ENCODE data around the gene TIGD3.

Gene TIGD3

DNA sequence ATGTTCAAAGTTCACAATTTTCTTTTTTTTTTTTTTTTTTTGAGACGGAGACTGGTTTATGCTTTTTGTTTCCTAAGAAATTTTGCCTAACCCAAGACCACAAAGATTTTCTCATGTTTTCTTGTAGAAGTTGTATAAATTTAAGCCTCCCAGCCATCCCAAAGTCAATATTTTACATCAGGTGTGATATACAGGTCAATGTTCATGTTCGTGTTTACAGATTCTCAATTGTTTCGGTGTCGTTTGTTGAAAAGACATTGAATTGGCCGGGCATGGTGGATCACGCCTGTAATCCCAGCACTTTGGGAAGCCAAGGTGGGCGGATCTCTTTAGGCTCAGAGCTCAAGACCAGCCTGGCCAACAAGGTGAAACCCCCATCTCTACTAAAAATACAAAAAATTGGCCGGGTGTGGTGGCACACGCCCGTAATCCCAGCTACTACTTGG is 47.3 kb downstream of the TIGD3 start:
- TF ChIP-seq JUND (IDR thresholded peaks at IDR 0.05; ENCODE audit: low read depth): no peak
- DNase-seq (ENCODE audit: low read depth in 1 of 2, low spot score in 1 of 2): no peak
- in situ Hi-C loops (cut with HindIII; ENCODE audit: low pct_unique_long_range_greater_than_20kb, low sequenced_read_pairs): no loop called here

GRCh38 chr11:65402790-65403189 is 48.2 kb downstream of the TIGD3 start:
- DNase-seq (ENCODE audit: low read depth in 1 of 2, low spot score in 1 of 2): no peak
- TF ChIP-seq JUND (IDR thresholded peaks at IDR 0.05; ENCODE audit: low read depth): no peak
- in situ Hi-C loops (cut with HindIII; ENCODE audit: low pct_unique_long_range_greater_than_20kb, low sequenced_read_pairs): no loop called here

DNA sequence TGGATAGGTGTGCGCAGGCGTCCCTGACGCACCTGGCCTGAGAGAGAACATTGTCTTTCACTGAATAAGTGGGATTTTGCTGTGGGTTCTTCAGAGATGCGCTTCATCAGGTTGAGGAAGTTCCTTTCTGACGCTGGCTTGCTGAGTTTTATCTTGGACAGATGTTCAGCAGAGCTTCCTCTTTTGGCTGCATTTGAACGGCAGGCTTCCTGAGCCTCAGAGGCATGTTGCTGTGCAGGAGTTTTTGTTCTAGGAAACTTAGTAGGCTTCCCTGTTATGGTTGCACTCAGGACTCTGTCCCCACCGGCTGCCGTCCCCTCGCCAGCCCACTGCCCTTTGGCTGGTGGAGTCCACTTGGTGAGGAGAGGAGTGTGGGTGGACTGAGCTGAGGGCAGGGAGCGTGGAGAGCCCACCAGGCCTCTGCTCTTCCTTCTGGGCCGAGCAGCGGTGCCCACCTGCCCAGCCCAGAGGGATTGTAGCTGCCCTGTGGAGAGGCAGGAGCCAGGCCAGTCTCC is 49.1 kb downstream of the TIGD3 start:
- in situ Hi-C loops (cut with HindIII; ENCODE audit: low pct_unique_long_range_greater_than_20kb, low sequenced_read_pairs): no loop called here
- no peak for DNase-seq (ENCODE audit: low read depth in 1 of 2, low spot score in 1 of 2)
- TF ChIP-seq JUND (IDR thresholded peaks at IDR 0.05; ENCODE audit: low read depth): no peak

- in situ Hi-C loops (cut with HindIII; ENCODE audit: low pct_unique_long_range_greater_than_20kb, low sequenced_read_pairs): no loop called here
- no peak for TF ChIP-seq JUND (IDR thresholded peaks at IDR 0.05; ENCODE audit: low read depth)
- no peak for DNase-seq (ENCODE audit: low read depth in 1 of 2, low spot score in 1 of 2)
Observed at GRCh38 chr11:65404210-65404609, 49.7 kb downstream of the TIGD3 start.

DNA sequence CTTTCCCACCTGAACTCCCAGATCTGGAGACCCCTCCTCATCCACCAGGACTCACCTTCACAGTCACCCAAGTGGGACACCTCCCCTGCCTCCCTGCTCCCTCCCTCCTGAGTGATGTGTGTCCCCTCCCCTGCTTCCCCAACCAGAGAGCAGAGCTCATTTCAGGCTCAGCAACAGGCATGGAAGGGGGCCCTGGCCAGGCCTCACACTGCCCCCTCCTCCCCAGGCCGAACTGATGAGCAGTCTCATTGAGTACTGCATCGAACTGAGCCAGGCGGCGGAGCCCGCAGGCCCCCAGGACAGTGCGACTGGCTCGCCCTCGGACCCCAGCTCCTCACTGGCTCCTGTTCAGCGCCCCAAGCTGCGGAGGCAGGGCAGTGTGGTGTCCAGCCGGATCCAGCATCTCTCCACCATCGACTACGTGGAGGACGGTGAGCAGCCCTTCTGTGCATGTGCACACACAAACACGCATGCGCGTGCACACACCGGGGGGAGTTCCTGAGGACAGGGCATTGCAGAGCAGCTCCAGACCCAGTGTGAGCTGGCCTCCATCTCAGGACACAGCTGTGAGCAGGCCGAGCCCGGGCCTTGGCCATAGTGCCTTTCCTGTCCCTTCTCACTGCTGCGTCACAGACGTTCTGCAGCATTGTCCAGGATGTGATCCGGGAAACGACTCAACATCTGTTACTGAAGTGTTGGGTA is 50.2 kb downstream of the TIGD3 start:
- no peak for TF ChIP-seq JUND (IDR thresholded peaks at IDR 0.05; ENCODE audit: low read depth)
- in situ Hi-C loops (cut with HindIII; ENCODE audit: low pct_unique_long_range_greater_than_20kb, low sequenced_read_pairs): no loop called here
- DNase-seq (ENCODE audit: low read depth in 1 of 2, low spot score in 1 of 2): no peak

Data from T47D (cell line).